UCSD-AML1 (cell line): ENCODE data around the gene GAS2L3.

Source experiments
- DNase-seq: peaks from one replicate; lab custom pipeline; 2025; ENCODE audit not compliant: unreplicated experiment; lab: John Stamatoyannopoulos, UW

The GAS2L3 gene

GRCh38 chr12:100656856-100657255 is 83.4 kb downstream of the GAS2L3 start:
- DNase-seq = no peak

GRCh38 chr12:100661300-100661951 is 87.9 kb downstream of the GAS2L3 start:
- no peak for DNase-seq

GRCh38 chr12:100666588-100666987 is 93.1 kb downstream of the GAS2L3 start:
- DNase-seq = no peak

- DNase-seq = peak; percentile 55
Observed at GRCh38 chr12:100668945-100669536, 95.6 kb downstream of the GAS2L3 start.

- no peak for DNase-seq
Observed at GRCh38 chr12:100669922-100670321, 96.4 kb downstream of the GAS2L3 start.

- no peak for DNase-seq
Observed at GRCh38 chr12:100671396-100672074, 98.1 kb downstream of the GAS2L3 start.

GRCh38 chr12:100672075-100672592 is 98.7 kb downstream of the GAS2L3 start:
- DNase-seq = peak; percentile 23

- no peak for DNase-seq
Observed at GRCh38 chr12:100674036-100674888, 100.8 kb downstream of the GAS2L3 start.
